Neural progenitor cell (in vitro differentiated cells): ENCODE results near the gene TANC1. TPM values are rescaled to one million over a fixed set of nuclear protein-coding genes. Genes with fewer than 3 reads are reported as not detected.
A peak's percentile ranks its signal among the peaks of the same experiment; 100 is the strongest.

ENCODE experiments used
- DNase-seq: peaks from one replicate; pipeline ENCODE4 v3.0.0-alpha.2; 2016; ENCODE audit warnings: low spot score
- H2AFZ ChIP-seq: fragments of 200-600 bp; sonication (generic); replicated peaks from 2 replicates; pipeline ENCODE4 v1.6.1; 2016; ENCODE audit warnings: antibody characterized with exemption
- H3F3A ChIP-seq: fragments of 200-600 bp; sonication (generic); 2 replicates; pipeline ENCODE4 v1.6.1; 2016; ENCODE audit warnings: antibody characterized with exemption, low read depth
- H3K27ac ChIP-seq: fragments of 200-600 bp; sonication (generic); 2 replicates; pipeline ENCODE4 v1.5.1; 2016; ENCODE audit warnings: mild to moderate bottlenecking
- H3K27me3 ChIP-seq: fragments of 200-600 bp; sonication (generic); 2 replicates; pipeline ENCODE4 v1.6.1; 2016; ENCODE audit warnings: mild to moderate bottlenecking, moderate library complexity
- H3K36me3 ChIP-seq: fragments of 200-600 bp; sonication (generic); 2 replicates; pipeline ENCODE4 v1.5.1; 2016
- H3K4me1 ChIP-seq: fragments of 200-600 bp; sonication (generic); 2 replicates; pipeline ENCODE4 v1.6.1; 2016; ENCODE audit warnings: mixed run types
- H3K4me2 ChIP-seq: fragments of 200-600 bp; sonication (generic); 2 replicates; pipeline ENCODE4 v1.6.1; 2016
- H3K4me3 ChIP-seq: fragments of 200-600 bp; sonication (generic); 2 replicates; pipeline ENCODE4 v1.5.1; 2016
- H3K79me2 ChIP-seq: fragments of 200-600 bp; sonication (generic); 2 replicates; pipeline ENCODE4 v1.6.1; 2016; ENCODE audit warnings: low read depth
- H3K9ac ChIP-seq: fragments of 200-600 bp; sonication (generic); 2 replicates; pipeline ENCODE4 v1.6.1; 2016
- H3K9me3 ChIP-seq: fragments of 200-600 bp; sonication (generic); 2 replicates; pipeline ENCODE4 v1.5.1; 2016; ENCODE audit warnings: low read depth
- H4K20me1 ChIP-seq: fragments of 200-600 bp; sonication (generic); 2 replicates; pipeline ENCODE4 v1.6.1; 2016; ENCODE audit warnings: low read depth
- H3K27ac Mint-ChIP-seq: 3 replicates; pipeline ENCODE4 v1.8.0; 2021; ENCODE audit warnings: mixed read lengths
- H3K27me3 Mint-ChIP-seq: 2 replicates; pipeline ENCODE4 v1.8.0; 2022; ENCODE audit warnings: low read depth, mild to moderate bottlenecking, inconsistent platforms, moderate library complexity, mixed read lengths; ENCODE audit not compliant: insufficient read depth
- H3K36me3 Mint-ChIP-seq: 3 replicates; pipeline ENCODE4 v1.8.0; 2021; ENCODE audit warnings: mixed read lengths
- H3K4me1 Mint-ChIP-seq: 3 replicates; pipeline ENCODE4 v1.8.0; 2021; ENCODE audit warnings: mixed read lengths
- H3K4me3 Mint-ChIP-seq: 3 replicates; pipeline ENCODE4 v1.8.0; 2021; ENCODE audit warnings: mild to moderate bottlenecking, moderate library complexity, mixed read lengths
- H3K9me3 Mint-ChIP-seq: 3 replicates; pipeline ENCODE4 v1.8.0; 2020; ENCODE audit warnings: mixed read lengths
- EZH2 ChIP-seq: fragments of 200-600 bp; sonication (generic); IDR thresholded peaks from 2 replicates; pipeline ENCODE4 v1.6.1; 2017; ENCODE audit warnings: antibody characterized with exemption, mild to moderate bottlenecking, moderate library complexity
- EZH2phosphoT487 ChIP-seq: fragments of 200-600 bp; sonication (generic); IDR thresholded peaks from 2 replicates; pipeline ENCODE4 v1.6.1; 2017; ENCODE audit warnings: antibody characterized with exemption
- total RNA-seq: library from RNA; depleted of rRNA; stranded (reverse); fragments of >200 nt; gene quantifications from 2 replicates; pipeline ENCODE4 v1.2.3, GENCODE V29; 2015; ENCODE audit warnings: low replicate concordance
- TF ChIP-seq, protein P1 (sequence below): fragments of 200-600 bp; sonication (generic); IDR thresholded peaks from 2 replicates; pipeline ENCODE4 v1.5.1; 2017; ENCODE audit warnings: antibody characterized with exemption, mild to moderate bottlenecking

TANC1 gene
- total RNA-seq, 1 donor from 2014 or later: 11.9 TPM

DNA sequence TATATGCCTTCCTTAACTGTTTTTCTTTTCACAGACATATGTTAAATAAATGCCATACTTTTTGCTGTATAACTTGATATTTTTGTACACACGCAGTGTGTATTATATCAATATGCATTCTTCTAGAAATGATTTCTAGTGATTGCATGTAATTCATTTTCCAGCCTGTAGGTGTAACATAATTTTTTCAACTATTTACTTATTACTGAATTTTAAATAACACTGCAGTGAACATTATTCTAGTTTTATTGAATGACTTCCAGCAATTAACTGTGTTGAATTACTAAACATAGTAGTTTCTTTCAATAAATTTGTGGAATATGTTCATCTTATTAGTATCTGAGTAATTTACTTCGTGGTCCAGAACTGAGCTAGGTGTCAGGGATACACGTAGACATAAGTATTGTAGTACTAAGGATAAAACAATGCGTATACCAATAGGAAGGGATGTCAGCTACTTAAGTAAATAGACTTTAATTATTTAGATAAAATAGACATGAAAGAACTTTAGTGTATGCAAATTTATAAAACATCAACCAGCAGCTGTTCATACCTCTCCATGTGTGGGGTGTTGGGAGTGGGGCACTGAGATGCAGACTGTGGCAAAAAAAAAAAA lies 28.0 kb downstream of the TANC1 start:
- TF ChIP-seq EZH2 (no peak), EZH2phosphoT487 (no peak)
- TF ChIP-seq, protein P1, sequence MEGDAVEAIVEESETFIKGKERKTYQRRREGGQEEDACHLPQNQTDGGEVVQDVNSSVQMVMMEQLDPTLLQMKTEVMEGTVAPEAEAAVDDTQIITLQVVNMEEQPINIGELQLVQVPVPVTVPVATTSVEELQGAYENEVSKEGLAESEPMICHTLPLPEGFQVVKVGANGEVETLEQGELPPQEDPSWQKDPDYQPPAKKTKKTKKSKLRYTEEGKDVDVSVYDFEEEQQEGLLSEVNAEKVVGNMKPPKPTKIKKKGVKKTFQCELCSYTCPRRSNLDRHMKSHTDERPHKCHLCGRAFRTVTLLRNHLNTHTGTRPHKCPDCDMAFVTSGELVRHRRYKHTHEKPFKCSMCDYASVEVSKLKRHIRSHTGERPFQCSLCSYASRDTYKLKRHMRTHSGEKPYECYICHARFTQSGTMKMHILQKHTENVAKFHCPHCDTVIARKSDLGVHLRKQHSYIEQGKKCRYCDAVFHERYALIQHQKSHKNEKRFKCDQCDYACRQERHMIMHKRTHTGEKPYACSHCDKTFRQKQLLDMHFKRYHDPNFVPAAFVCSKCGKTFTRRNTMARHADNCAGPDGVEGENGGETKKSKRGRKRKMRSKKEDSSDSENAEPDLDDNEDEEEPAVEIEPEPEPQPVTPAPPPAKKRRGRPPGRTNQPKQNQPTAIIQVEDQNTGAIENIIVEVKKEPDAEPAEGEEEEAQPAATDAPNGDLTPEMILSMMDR: peak; percentile 48
- H3K4me1 ChIP-seq: peaks cover 10% of the 10 kb centered on the region
- DNase-seq: no peak
- no peak overlapping the region for H3K4me3 ChIP-seq
- H3K9me3 Mint-ChIP-seq: no peaks in the 10 kb centered on the region
- H3K27me3 Mint-ChIP-seq: no peaks in the 10 kb centered on the region
- no peak overlapping the region for H2AFZ ChIP-seq
- H3K4me1 Mint-ChIP-seq: peaks cover 21% of the 10 kb centered on the region
- no peaks in the 10 kb centered on the region for H3F3A ChIP-seq
- H3K27ac Mint-ChIP-seq: no peak overlapping the region
- H3K79me2 ChIP-seq: no peaks in the 10 kb centered on the region
- no peak overlapping the region for H3K27ac ChIP-seq
- H3K4me2 ChIP-seq: no peak overlapping the region
- no peak overlapping the region for H3K9ac ChIP-seq
- no peaks in the 10 kb centered on the region for H3K9me3 ChIP-seq
- H3K4me3 Mint-ChIP-seq: no peak overlapping the region
- peaks cover 6% of the 10 kb centered on the region for H4K20me1 ChIP-seq
- H3K27me3 ChIP-seq: no peaks in the 10 kb centered on the region
- H3K36me3 Mint-ChIP-seq: no peaks in the 10 kb centered on the region
- H3K36me3 ChIP-seq: no peaks in the 10 kb centered on the region

- peaks cover 10% of the 10 kb centered on the region for H3K4me1 ChIP-seq
- H3F3A ChIP-seq: no peaks in the 10 kb centered on the region
- H3K79me2 ChIP-seq: no peaks in the 10 kb centered on the region
- H3K27ac ChIP-seq: no peak overlapping the region
- Mint-ChIP-seq H3K27me3 (no peaks in the 10 kb centered on the region), H3K9me3 (no peaks in the 10 kb centered on the region), H3K4me3 (no peak overlapping the region), H3K27ac (no peak overlapping the region), H3K4me1 (peaks cover 21% of the 10 kb centered on the region), H3K36me3 (no peaks in the 10 kb centered on the region)
- H2AFZ ChIP-seq: no peak overlapping the region
- no peak for TF ChIP-seq EZH2phosphoT487
- TF ChIP-seq, protein P1: no peak
- no peak for TF ChIP-seq EZH2
- H3K27me3 ChIP-seq: no peaks in the 10 kb centered on the region
- H3K4me3 ChIP-seq: no peak overlapping the region
- no peak overlapping the region for H3K4me2 ChIP-seq
- no peak overlapping the region for H3K9ac ChIP-seq
- H3K9me3 ChIP-seq: no peaks in the 10 kb centered on the region
- peaks cover 6% of the 10 kb centered on the region for H4K20me1 ChIP-seq
- no peak for DNase-seq
- H3K36me3 ChIP-seq: no peaks in the 10 kb centered on the region
These were observed 28.8 kb downstream of the TANC1 start for GRCh38 chr2:158997037-158997790.

GRCh38 chr2:158998551-158999248 lies 30.3 kb downstream of the TANC1 start:
- Histone ChIP-seq H3K9me3 (no peaks in the 10 kb centered on the region), H4K20me1 (peaks cover 6% of the 10 kb centered on the region), H3K4me1 (peaks cover 10% of the 10 kb centered on the region), H3K27me3 (no peaks in the 10 kb centered on the region), H3K36me3 (no peaks in the 10 kb centered on the region), H3K4me2 (no peak overlapping the region), H3K4me3 (no peak overlapping the region), H2AFZ (no peak overlapping the region), H3F3A (no peaks in the 10 kb centered on the region), H3K9ac (no peak overlapping the region), H3K79me2 (no peaks in the 10 kb centered on the region), H3K27ac (no peak overlapping the region)
- no peak for DNase-seq
- Mint-ChIP-seq H3K36me3 (peaks cover 7% of the 10 kb centered on the region), H3K9me3 (no peaks in the 10 kb centered on the region), H3K27ac (peak overlapping the region; percentile 8), H3K4me1 (peaks cover 21% of the 10 kb centered on the region), H3K4me3 (no peak overlapping the region), H3K27me3 (no peaks in the 10 kb centered on the region)
- TF ChIP-seq EZH2 (no peak), EZH2phosphoT487 (no peak)
